NK-92 treated with Interleukin-12 subunit alpha and Interleukin-12 subunit beta, amount 100 ng/mL, for 24 hours (cell line): ENCODE measurements around the gene MYCBPAP.

Experiments used
- DNase-seq: peaks from one replicate; lab custom pipeline; 2025; lab: John Stamatoyannopoulos, UW

The MYCBPAP gene

GRCh38 chr17:50573866-50574611 is 65.8 kb downstream of the MYCBPAP start:
- no peak for DNase-seq

- no peak for DNase-seq
Measured at GRCh38 chr17:50575581-50576210, 67.5 kb downstream of the MYCBPAP start.

- no peak for DNase-seq
Measured at GRCh38 chr17:50576864-50577263, 68.6 kb downstream of the MYCBPAP start.

- DNase-seq, result no peak
Measured at GRCh38 chr17:50577451-50577954, 69.3 kb downstream of the MYCBPAP start.

- no peak for DNase-seq
Measured at GRCh38 chr17:50578173-50578572, 69.9 kb downstream of the MYCBPAP start.

GRCh38 chr17:50579399-50579798 is 71.2 kb downstream of the MYCBPAP start:
- DNase-seq, result no peak

- DNase-seq, result no peak
Measured at GRCh38 chr17:50580646-50581045, 72.4 kb downstream of the MYCBPAP start.
